C4-2B (cell line): ENCODE results near the gene SLC4A11.
"Not testable (repeated sequence)": the region's sequence is repeated elsewhere in the genome, so short reads cannot be mapped to it uniquely, and the experiment has no call there.

Source experiments
- H3K27ac ChIP-seq: fragments of 450-650 bp; 2 replicates; pipeline ENCODE4 v1.5.1; 2017
- ZFX ChIP-seq: fragments of 450-650 bp; IDR thresholded peaks from 2 replicates; pipeline ENCODE4 v1.6.1; 2017
- TF ChIP-seq, protein P1 (sequence below): fragments of 450-650 bp; conservative IDR thresholded peaks from 2 replicates; pipeline ENCODE4 v1.5.1; 2017; ENCODE audit warnings: mild to moderate bottlenecking

SLC4A11 gene

DNA sequence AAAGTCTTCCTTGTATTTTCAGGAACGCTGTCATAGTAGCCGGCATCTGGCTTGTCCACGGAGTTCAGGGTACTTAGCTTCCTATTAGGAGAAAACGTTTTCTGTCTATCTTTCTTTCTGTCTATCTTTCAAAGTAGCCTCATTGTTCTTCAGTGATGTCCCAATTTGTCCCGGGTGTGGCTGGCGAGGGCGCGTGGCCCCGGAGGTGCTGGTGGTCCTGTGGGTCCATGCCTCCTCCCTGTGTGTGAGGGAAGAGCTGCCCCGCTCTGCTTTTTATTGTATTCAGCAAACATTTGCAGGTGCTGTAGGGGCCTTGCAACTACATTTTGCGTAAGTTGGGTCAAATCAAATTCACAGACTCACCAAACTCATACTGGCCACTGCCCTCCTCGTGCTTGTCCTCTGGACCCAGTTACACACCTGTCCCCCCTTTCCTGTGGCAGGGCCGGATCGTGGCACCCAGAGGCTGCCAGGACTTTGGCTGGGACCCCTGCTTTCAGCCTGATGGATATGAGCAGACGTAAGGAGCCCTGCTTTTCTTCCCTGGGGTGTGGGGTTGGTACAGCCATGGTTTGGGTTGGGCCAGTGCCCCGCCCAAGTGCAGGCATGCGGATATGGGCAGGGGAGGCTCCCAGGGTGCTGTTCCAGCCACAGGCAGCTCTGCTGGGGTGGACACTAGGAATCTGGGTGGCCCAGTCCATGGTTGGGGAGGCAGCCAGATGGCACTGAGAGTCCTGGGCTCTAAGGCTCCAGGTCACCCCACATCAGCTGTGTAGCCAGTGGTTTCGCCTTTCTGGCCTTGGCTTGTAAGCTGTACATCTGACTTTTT, 17.4 kb downstream of the SLC4A11 start:
- no peak overlapping the region for H3K27ac ChIP-seq
- TF ChIP-seq ZFX, result no peak
- TF ChIP-seq, protein P1, sequence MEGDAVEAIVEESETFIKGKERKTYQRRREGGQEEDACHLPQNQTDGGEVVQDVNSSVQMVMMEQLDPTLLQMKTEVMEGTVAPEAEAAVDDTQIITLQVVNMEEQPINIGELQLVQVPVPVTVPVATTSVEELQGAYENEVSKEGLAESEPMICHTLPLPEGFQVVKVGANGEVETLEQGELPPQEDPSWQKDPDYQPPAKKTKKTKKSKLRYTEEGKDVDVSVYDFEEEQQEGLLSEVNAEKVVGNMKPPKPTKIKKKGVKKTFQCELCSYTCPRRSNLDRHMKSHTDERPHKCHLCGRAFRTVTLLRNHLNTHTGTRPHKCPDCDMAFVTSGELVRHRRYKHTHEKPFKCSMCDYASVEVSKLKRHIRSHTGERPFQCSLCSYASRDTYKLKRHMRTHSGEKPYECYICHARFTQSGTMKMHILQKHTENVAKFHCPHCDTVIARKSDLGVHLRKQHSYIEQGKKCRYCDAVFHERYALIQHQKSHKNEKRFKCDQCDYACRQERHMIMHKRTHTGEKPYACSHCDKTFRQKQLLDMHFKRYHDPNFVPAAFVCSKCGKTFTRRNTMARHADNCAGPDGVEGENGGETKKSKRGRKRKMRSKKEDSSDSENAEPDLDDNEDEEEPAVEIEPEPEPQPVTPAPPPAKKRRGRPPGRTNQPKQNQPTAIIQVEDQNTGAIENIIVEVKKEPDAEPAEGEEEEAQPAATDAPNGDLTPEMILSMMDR, result no peak

DNA sequence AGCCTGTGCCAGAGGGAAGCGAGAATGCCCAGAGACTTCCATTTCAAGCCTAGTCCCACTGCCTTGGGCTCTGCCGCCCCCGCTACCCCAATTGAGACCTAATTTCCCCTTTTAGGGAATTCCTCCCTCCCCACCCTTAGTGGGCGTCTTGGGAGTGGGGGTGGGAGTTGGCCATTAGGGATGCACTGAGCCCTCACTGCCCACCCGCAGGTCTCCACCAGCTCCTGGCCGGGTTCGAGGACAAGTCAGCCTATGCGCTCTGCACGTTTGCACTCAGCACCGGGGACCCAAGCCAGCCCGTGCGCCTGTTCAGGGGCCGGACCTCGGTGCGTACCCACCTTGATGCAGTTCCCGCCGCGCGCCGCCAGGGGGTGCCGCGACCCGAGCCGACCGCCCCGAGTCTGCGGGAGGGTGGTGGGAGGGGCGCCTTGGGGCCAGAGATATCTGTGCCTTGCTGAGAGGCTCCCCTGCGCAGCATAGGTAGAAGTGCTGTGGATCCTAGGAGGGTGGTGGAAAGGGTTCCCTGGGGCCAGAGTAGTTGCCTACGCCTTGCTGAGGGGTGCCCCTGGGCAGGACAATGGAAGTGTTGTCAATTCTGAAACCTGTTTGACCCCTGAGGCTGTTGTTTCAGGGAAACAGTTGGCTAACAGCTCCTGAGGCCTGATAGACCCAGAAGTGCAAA, 20.5 kb downstream of the SLC4A11 start:
- H3K27ac ChIP-seq, result no peak overlapping the region
- TF ChIP-seq, protein P1, result peak; percentile 90
- no peak for TF ChIP-seq ZFX

DNA sequence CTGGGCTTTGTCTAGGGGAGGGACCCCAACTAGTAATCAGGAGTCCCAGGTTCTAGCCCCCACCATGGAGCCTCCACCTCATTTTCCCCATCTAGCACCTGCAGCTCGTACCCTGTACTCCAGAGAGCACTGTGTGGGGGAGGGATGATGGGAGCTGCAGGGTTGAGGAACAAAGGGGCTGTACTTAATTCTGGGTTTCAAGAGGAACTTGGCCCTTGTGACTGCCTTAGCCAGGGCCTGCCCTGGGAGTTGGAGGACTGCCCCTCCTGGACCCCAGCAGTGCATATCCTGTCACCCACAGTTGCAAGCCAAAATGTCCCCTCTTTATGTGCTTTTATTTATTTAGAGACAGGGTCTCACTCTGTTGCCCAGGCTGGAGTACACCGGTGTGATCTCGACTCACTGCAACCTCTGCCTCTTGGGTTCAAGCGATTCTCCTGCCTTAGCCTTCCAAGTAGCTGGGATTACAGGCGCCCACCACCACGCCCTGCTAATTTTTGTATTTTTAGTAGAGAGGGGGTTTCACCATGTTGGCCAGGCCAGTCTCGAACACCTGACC, 23.6 kb downstream of the SLC4A11 start:
- H3K27ac ChIP-seq, result not testable (repeated sequence)

DNA sequence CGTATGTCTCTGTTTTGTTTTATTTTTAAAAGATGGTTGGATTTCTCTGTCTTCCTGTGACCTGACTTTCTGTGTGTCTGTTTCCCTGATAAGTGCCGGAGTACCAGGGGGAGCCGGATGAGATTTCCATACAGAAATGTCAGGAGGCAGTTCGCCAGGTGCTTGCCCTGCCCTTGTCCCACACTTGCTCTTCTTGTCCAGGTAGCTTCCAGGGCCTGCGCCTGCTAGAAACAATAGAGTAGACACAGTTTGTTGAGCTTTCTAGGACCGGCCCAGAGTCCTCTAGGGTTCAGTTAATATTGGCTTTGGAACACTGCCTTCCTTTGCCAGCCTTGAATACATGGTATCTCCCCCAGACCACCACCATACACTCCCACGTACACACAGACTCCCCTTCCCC, 25.8 kb downstream of the SLC4A11 start:
- H3K27ac ChIP-seq, result no peak overlapping the region
- TF ChIP-seq, protein P1, result no peak
- TF ChIP-seq ZFX, result no peak

DNA sequence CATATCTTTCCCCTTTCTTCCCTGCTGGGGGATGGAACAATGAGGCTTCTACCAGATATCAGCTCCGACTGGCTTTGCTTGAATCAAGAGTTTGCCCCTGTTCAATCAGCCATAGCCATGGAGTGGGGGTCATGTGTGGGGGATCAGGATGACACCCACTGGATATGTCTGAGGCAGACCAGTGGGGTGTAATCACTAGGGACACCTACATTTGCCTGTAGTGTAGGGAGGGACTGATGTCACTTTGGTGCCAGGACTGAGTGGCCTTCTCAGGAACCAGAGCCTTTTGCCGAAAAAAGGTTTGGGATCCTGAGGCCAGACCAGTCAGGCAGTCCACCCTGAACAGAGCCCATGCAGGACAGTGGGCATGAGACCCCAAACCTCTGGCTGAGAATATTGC, 28.6 kb downstream of the SLC4A11 start:
- peak overlapping the region; percentile 88 for H3K27ac ChIP-seq
- no peak for TF ChIP-seq ZFX
- TF ChIP-seq, protein P1, result no peak

DNA sequence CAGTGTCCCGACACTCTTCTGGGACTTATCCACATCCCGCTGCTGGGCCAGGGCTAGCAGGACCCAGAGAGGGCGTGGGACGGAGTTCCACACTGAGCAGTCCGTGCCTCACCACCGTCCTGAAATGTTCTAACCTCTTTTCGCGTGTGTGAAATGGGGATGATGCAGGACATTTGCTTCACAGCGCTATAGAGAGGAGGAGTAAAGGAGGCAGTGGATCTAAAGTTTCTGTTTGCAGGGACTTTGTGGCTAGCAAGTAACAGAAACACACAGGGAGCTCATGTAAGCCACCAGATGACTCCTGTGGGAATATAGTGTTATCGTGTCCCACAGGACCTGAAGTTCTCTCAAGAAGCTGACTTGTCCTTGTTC, 29.1 kb downstream of the SLC4A11 start:
- H3K27ac ChIP-seq, result peak overlapping the region; percentile 88
- TF ChIP-seq, protein P1, result no peak
- no peak for TF ChIP-seq ZFX

DNA sequence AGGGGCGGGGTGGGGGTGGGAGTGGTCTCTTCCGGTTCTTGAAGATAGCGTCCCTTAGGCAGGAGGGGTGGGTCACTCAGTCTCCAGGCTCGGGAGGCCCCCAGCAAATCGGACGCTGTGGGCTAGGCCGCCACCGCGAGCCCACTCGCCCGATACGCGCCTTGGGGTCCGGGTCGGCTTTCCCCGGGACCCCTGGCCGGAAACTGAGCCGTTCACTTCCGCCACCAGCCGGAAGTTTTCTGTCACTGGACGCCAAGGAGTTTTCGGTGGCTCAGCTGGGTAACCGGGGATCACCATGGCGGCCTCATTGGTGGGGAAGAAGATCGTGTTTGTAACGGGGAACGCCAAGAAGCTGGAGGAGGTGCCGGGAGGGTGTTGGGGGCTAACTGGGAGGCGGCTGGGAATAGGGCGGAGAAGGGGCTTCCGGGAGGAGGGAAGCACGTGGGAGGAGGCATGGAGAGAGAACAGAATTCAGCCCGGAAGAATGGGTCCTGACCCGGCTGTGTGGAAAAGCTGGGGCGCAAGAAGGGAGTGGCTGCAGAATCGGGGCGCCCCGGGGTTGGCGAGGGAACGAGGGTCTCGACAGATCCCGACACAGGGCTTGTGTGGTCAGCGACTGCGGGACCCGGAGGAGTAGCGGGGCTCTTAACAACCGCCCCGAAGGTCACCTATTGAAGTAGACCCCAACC, 29.6 kb downstream of the SLC4A11 start, which contains the start of gene ITPA:
Gene ITPA, plus strand, starts transcription at position 242 of the 689 bp plus-strand sequence. Its CDS starts 54 bp downstream, at position 296.
- peak within 1 kb of the TSS; percentile 88 for H3K27ac ChIP-seq
- TF ChIP-seq, protein P1, result no peak
- no peak for TF ChIP-seq ZFX
